ENCODE results near the gene SMPDL3B.

SMPDL3B gene

GRCh38 chr1:27955076-27955475 lies 20.3 kb downstream of the SMPDL3B start:
- Histone ChIP-seq H4K8ac (ENCODE audit: low read depth, low read length) (no peak overlapping the region), H3K36me3 (ENCODE audit: control insufficient read depth in 1 of 2, insufficient read depth in 2 of 2, low read length in 2 of 2) (no peaks in the 10 kb centered on the region), H2BK12ac (ENCODE audit: low read length) (no peak overlapping the region), H3K9me3 (ENCODE audit: insufficient read depth, low read depth, low read length) (no peaks in the 10 kb centered on the region), H4K91ac (ENCODE audit: low read depth, low read length) (no peak overlapping the region), H2AFZ (ENCODE audit: insufficient read depth, low read length, poor library complexity) (no peak overlapping the region), H3K79me1 (ENCODE audit: low read length) (peaks cover 6% of the 10 kb centered on the region), H3K4me2 (ENCODE audit: low read length) (no peak overlapping the region), H2BK120ac (ENCODE audit: insufficient read depth, low read length, poor library complexity) (no peak overlapping the region), H3K14ac (ENCODE audit: low read length) (no peak overlapping the region), H3K27ac (ENCODE audit: low read depth, low read length) (no peak overlapping the region), H2BK5ac (ENCODE audit: low read depth, low read length, poor library complexity) (no peak overlapping the region), H3K18ac (ENCODE audit: low read length) (no peak overlapping the region), H2AK5ac (ENCODE audit: low read length) (no peak overlapping the region), H4K12ac (ENCODE audit: low read depth, low read length) (no peak overlapping the region), H3K4ac (ENCODE audit: low read depth, low read length) (no peak overlapping the region), H3K4me1 (ENCODE audit: control insufficient read depth in 1 of 2, insufficient read depth in 2 of 2, low read length in 2 of 2) (no peaks in the 10 kb centered on the region), H3K27me3 (ENCODE audit: insufficient read depth, low read length) (no peaks in the 10 kb centered on the region), H3K4me3 (ENCODE audit: low read depth, low read length) (no peak overlapping the region), H3K9ac (ENCODE audit: low read length) (no peak overlapping the region), H3K23ac (ENCODE audit: low read length) (no peak overlapping the region), H3K79me2 (ENCODE audit: control insufficient read depth, insufficient read depth, low read length, poor library complexity) (peaks cover 5% of the 10 kb centered on the region)
- no CpG with 5 or more reads among the region's 6 CpGs for WGBS (ENCODE audit: extremely low coverage, insufficient coverage, insufficient read length)
- DNase-seq = no peak

GRCh38 chr1:27956761-27957160 lies 22.0 kb downstream of the SMPDL3B start:
- peaks cover 8% of the 10 kb centered on the region for H3K79me2 ChIP-seq (ENCODE audit: control insufficient read depth, insufficient read depth, low read length, poor library complexity)
- H4K12ac ChIP-seq (ENCODE audit: low read depth, low read length) = no peak overlapping the region
- no peak overlapping the region for H2BK120ac ChIP-seq (ENCODE audit: insufficient read depth, low read length, poor library complexity)
- H3K27me3 ChIP-seq (ENCODE audit: insufficient read depth, low read length) = no peaks in the 10 kb centered on the region
- no peak overlapping the region for H3K14ac ChIP-seq (ENCODE audit: low read length)
- no peak overlapping the region for H3K4ac ChIP-seq (ENCODE audit: low read depth, low read length)
- peaks cover 8% of the 10 kb centered on the region for H3K79me1 ChIP-seq (ENCODE audit: low read length)
- no peak overlapping the region for H2BK12ac ChIP-seq (ENCODE audit: low read length)
- H3K18ac ChIP-seq (ENCODE audit: low read length) = no peak overlapping the region
- no peak for DNase-seq
- H4K8ac ChIP-seq (ENCODE audit: low read depth, low read length) = no peak overlapping the region
- no CpG with 5 or more reads among the region's 6 CpGs for WGBS (ENCODE audit: extremely low coverage, insufficient coverage, insufficient read length)
- H3K9ac ChIP-seq (ENCODE audit: low read length) = no peak overlapping the region
- no peaks in the 10 kb centered on the region for H3K9me3 ChIP-seq (ENCODE audit: insufficient read depth, low read depth, low read length)
- H3K27ac ChIP-seq (ENCODE audit: low read depth, low read length) = no peak overlapping the region
- H2AK5ac ChIP-seq (ENCODE audit: low read length) = no peak overlapping the region
- no peak overlapping the region for H2BK5ac ChIP-seq (ENCODE audit: low read depth, low read length, poor library complexity)
- peaks cover 5 to 9% of the 10 kb centered on the region in 2 experiments for H3K4me1 ChIP-seq (ENCODE audit: control insufficient read depth in 1 of 2, insufficient read depth in 2 of 2, low read length in 2 of 2)
- no peak overlapping the region for H3K23ac ChIP-seq (ENCODE audit: low read length)
- H3K4me3 ChIP-seq (ENCODE audit: low read depth, low read length) = no peak overlapping the region
- no peak overlapping the region for H4K91ac ChIP-seq (ENCODE audit: low read depth, low read length)
- no peak overlapping the region for H3K4me2 ChIP-seq (ENCODE audit: low read length)
- no peaks in the 10 kb centered on the region for H3K36me3 ChIP-seq (ENCODE audit: control insufficient read depth in 1 of 2, insufficient read depth in 2 of 2, low read length in 2 of 2)
- no peak overlapping the region for H2AFZ ChIP-seq (ENCODE audit: insufficient read depth, low read length, poor library complexity)

- H2BK120ac ChIP-seq (ENCODE audit: insufficient read depth, low read length, poor library complexity) = no peak overlapping the region
- no peak overlapping the region for H3K4ac ChIP-seq (ENCODE audit: low read depth, low read length)
- H3K27me3 ChIP-seq (ENCODE audit: insufficient read depth, low read length) = no peaks in the 10 kb centered on the region
- H4K12ac ChIP-seq (ENCODE audit: low read depth, low read length) = no peak overlapping the region
- DNase-seq = no peak
- H3K9me3 ChIP-seq (ENCODE audit: insufficient read depth, low read depth, low read length) = no peaks in the 10 kb centered on the region
- H3K4me1 ChIP-seq (ENCODE audit: control insufficient read depth in 1 of 2, insufficient read depth in 2 of 2, low read length in 2 of 2) = peaks cover 5 to 9% of the 10 kb centered on the region in 2 experiments
- H4K91ac ChIP-seq (ENCODE audit: low read depth, low read length) = no peak overlapping the region
- H3K23ac ChIP-seq (ENCODE audit: low read length) = no peak overlapping the region
- H3K4me2 ChIP-seq (ENCODE audit: low read length) = no peak overlapping the region
- no peak overlapping the region for H3K4me3 ChIP-seq (ENCODE audit: low read depth, low read length)
- no peak overlapping the region for H2AFZ ChIP-seq (ENCODE audit: insufficient read depth, low read length, poor library complexity)
- H3K79me1 ChIP-seq (ENCODE audit: low read length) = peaks cover 8% of the 10 kb centered on the region
- no peak overlapping the region for H4K8ac ChIP-seq (ENCODE audit: low read depth, low read length)
- no peak overlapping the region for H3K14ac ChIP-seq (ENCODE audit: low read length)
- H3K27ac ChIP-seq (ENCODE audit: low read depth, low read length) = no peak overlapping the region
- no peak overlapping the region for H2AK5ac ChIP-seq (ENCODE audit: low read length)
- H2BK12ac ChIP-seq (ENCODE audit: low read length) = no peak overlapping the region
- H2BK5ac ChIP-seq (ENCODE audit: low read depth, low read length, poor library complexity) = no peak overlapping the region
- WGBS (ENCODE audit: extremely low coverage, insufficient coverage, insufficient read length) = no CpG with 5 or more reads among the region's 5 CpGs
- H3K9ac ChIP-seq (ENCODE audit: low read length) = no peak overlapping the region
- H3K36me3 ChIP-seq (ENCODE audit: control insufficient read depth in 1 of 2, insufficient read depth in 2 of 2, low read length in 2 of 2) = no peaks in the 10 kb centered on the region
- no peak overlapping the region for H3K18ac ChIP-seq (ENCODE audit: low read length)
- peaks cover 8% of the 10 kb centered on the region for H3K79me2 ChIP-seq (ENCODE audit: control insufficient read depth, insufficient read depth, low read length, poor library complexity)
These were observed 22.9 kb downstream of the SMPDL3B start for GRCh38 chr1:27957655-27958054.

- no CpG with 5 or more reads among the region's 26 CpGs for WGBS (ENCODE audit: extremely low coverage, insufficient coverage, insufficient read length)
- H3K4me3 ChIP-seq (ENCODE audit: low read depth, low read length) = no peak overlapping the region
These were observed 23.7 kb downstream of the SMPDL3B start for GRCh38 chr1:27958513-27958912.

More at GRCh38 chr1:27958513-27958912, 23.7 kb downstream of the SMPDL3B start:
- H3K27me3 ChIP-seq (ENCODE audit: insufficient read depth, low read length) = no peaks in the 10 kb centered on the region
- H4K12ac ChIP-seq (ENCODE audit: low read depth, low read length) = no peak overlapping the region
- H2AFZ ChIP-seq (ENCODE audit: insufficient read depth, low read length, poor library complexity) = no peak overlapping the region
- no peak overlapping the region for H3K27ac ChIP-seq (ENCODE audit: low read depth, low read length)
- peaks cover 5 to 9% of the 10 kb centered on the region in 2 experiments for H3K4me1 ChIP-seq (ENCODE audit: control insufficient read depth in 1 of 2, insufficient read depth in 2 of 2, low read length in 2 of 2)
- H4K8ac ChIP-seq (ENCODE audit: low read depth, low read length) = no peak overlapping the region
- no peak overlapping the region for H3K18ac ChIP-seq (ENCODE audit: low read length)
- H2BK120ac ChIP-seq (ENCODE audit: insufficient read depth, low read length, poor library complexity) = no peak overlapping the region
- H3K36me3 ChIP-seq (ENCODE audit: control insufficient read depth in 1 of 2, insufficient read depth in 2 of 2, low read length in 2 of 2) = peaks cover 0 to 4% of the 10 kb centered on the region in 2 experiments
- peaks cover 8% of the 10 kb centered on the region for H3K79me2 ChIP-seq (ENCODE audit: control insufficient read depth, insufficient read depth, low read length, poor library complexity)
- no peak overlapping the region for H3K4ac ChIP-seq (ENCODE audit: low read depth, low read length)
- no peak overlapping the region for H3K14ac ChIP-seq (ENCODE audit: low read length)
- no peak overlapping the region for H3K23ac ChIP-seq (ENCODE audit: low read length)
- no peak for DNase-seq
- no peak overlapping the region for H2BK12ac ChIP-seq (ENCODE audit: low read length)
- peaks cover 8% of the 10 kb centered on the region for H3K79me1 ChIP-seq (ENCODE audit: low read length)
- H3K9me3 ChIP-seq (ENCODE audit: insufficient read depth, low read depth, low read length) = no peaks in the 10 kb centered on the region
- no peak overlapping the region for H4K91ac ChIP-seq (ENCODE audit: low read depth, low read length)
- no peak overlapping the region for H2BK5ac ChIP-seq (ENCODE audit: low read depth, low read length, poor library complexity)
- H3K9ac ChIP-seq (ENCODE audit: low read length) = no peak overlapping the region
- no peak overlapping the region for H3K4me2 ChIP-seq (ENCODE audit: low read length)
- no peak overlapping the region for H2AK5ac ChIP-seq (ENCODE audit: low read length)
